ENCODE results near the gene TAP2. TPM values are rescaled to one million over a fixed set of nuclear protein-coding genes. Genes with fewer than 3 reads are reported as not detected.

TAP2 gene
- total and polyA plus RNA-seq, 2 of the 13 experiments (the other 11 are each of a cell fraction or from before 2014, with no cell fraction given) = 10.3 to 17.6 TPM

Other genes with a start within 250 kb of the TAP2 start
- 0.09 TPM in 1 of 2 replicates, not detected in the other for gene HLA-DRB1, start 248.9 kb downstream of the TAP2 start, total RNA-seq (2016; rRNA removed; fragmentation: Illumina TruSeq; extraction: Trizol)
- not detected in 2 replicates for gene HLA-DRB1, start 248.9 kb downstream of the TAP2 start, polyA plus RNA-seq (2011; rRNA removed)
- not detected in 2 replicates for gene HLA-DQA1, start 201.3 kb downstream of the TAP2 start, total RNA-seq (2016; rRNA removed; fragmentation: Illumina TruSeq; extraction: Trizol)
- not detected in 2 replicates for gene HLA-DQA1, start 201.3 kb downstream of the TAP2 start, polyA plus RNA-seq (2011; rRNA removed)
- gene HLA-DQB1, start 172.1 kb downstream of the TAP2 start, total RNA-seq (2016; rRNA removed; fragmentation: Illumina TruSeq; extraction: Trizol) = not detected in 2 replicates
- gene HLA-DQB1, start 172.1 kb downstream of the TAP2 start, polyA plus RNA-seq (2011; rRNA removed) = not detected in 2 replicates
- not detected in 2 replicates for gene HLA-DQA2, start 97.3 kb downstream of the TAP2 start, total RNA-seq (2016; rRNA removed; fragmentation: Illumina TruSeq; extraction: Trizol)
- not detected in 2 replicates for gene HLA-DQA2, start 97.3 kb downstream of the TAP2 start, polyA plus RNA-seq (2011; rRNA removed)
- gene HLA-DQB2, start 75.2 kb downstream of the TAP2 start, total RNA-seq (2016; rRNA removed; fragmentation: Illumina TruSeq; extraction: Trizol) = not detected in 2 replicates
- not detected in 2 replicates for gene HLA-DQB2, start 75.2 kb downstream of the TAP2 start, polyA plus RNA-seq (2011; rRNA removed)
- not detected in 2 replicates for gene HLA-DOB, start 21.7 kb downstream of the TAP2 start, total RNA-seq (2016; rRNA removed; fragmentation: Illumina TruSeq; extraction: Trizol)
- gene HLA-DOB, start 21.7 kb downstream of the TAP2 start, polyA plus RNA-seq (2011; rRNA removed) = 0.09 TPM in 1 of 2 replicates, not detected in the other
- gene PSMB8, start 5.3 kb upstream of the TAP2 start, total RNA-seq (2016; rRNA removed; fragmentation: Illumina TruSeq; extraction: Trizol) = 64.7 and 74.9 TPM in 2 replicates
- gene PSMB8, start 5.3 kb upstream of the TAP2 start, polyA plus RNA-seq (2011; rRNA removed) = 30.7 and 41.2 TPM in 2 replicates
- gene TAP1, start 15.0 kb upstream of the TAP2 start, total RNA-seq (2016; rRNA removed; fragmentation: Illumina TruSeq; extraction: Trizol) = 23.0 and 52.2 TPM in 2 replicates
- gene TAP1, start 15.0 kb upstream of the TAP2 start, polyA plus RNA-seq (2011; rRNA removed) = 31.2 and 34.5 TPM in 2 replicates
- 16.0 and 21.4 TPM in 2 replicates for gene PSMB9, start 15.5 kb upstream of the TAP2 start, total RNA-seq (2016; rRNA removed; fragmentation: Illumina TruSeq; extraction: Trizol)
- 15.6 and 17.3 TPM in 2 replicates for gene PSMB9, start 15.5 kb upstream of the TAP2 start, polyA plus RNA-seq (2011; rRNA removed)
- not detected in 2 replicates for gene HLA-DMB, start 102.3 kb upstream of the TAP2 start, total RNA-seq (2016; rRNA removed; fragmentation: Illumina TruSeq; extraction: Trizol)
- gene HLA-DMB, start 102.3 kb upstream of the TAP2 start, polyA plus RNA-seq (2011; rRNA removed) = not detected in 2 replicates
- gene HLA-DMA, start 114.4 kb upstream of the TAP2 start, total RNA-seq (2016; rRNA removed; fragmentation: Illumina TruSeq; extraction: Trizol) = 0.71 and 1.3 TPM in 2 replicates
- gene HLA-DMA, start 114.4 kb upstream of the TAP2 start, polyA plus RNA-seq (2011; rRNA removed) = 0.70 and 1.7 TPM in 2 replicates
- 71.5 and 143 TPM in 2 replicates for gene BRD2, start 129.9 kb upstream of the TAP2 start, total RNA-seq (2016; rRNA removed; fragmentation: Illumina TruSeq; extraction: Trizol)
- gene BRD2, start 129.9 kb upstream of the TAP2 start, polyA plus RNA-seq (2011; rRNA removed) = 194 and 202 TPM in 2 replicates
- gene HLA-DOA, start 170.9 kb upstream of the TAP2 start, total RNA-seq (2016; rRNA removed; fragmentation: Illumina TruSeq; extraction: Trizol) = 0.07 and 0.09 TPM in 2 replicates
- 0.03 TPM in 1 of 2 replicates, not detected in the other for gene HLA-DOA, start 170.9 kb upstream of the TAP2 start, polyA plus RNA-seq (2011; rRNA removed)
- not detected in 2 replicates for gene HLA-DPA1, start 234.9 kb upstream of the TAP2 start, total RNA-seq (2016; rRNA removed; fragmentation: Illumina TruSeq; extraction: Trizol)
- not detected in 2 replicates for gene HLA-DPA1, start 234.9 kb upstream of the TAP2 start, polyA plus RNA-seq (2011; rRNA removed)
- not detected in 2 replicates for gene HLA-DPB1, start 237.3 kb upstream of the TAP2 start, total RNA-seq (2016; rRNA removed; fragmentation: Illumina TruSeq; extraction: Trizol)
- gene HLA-DPB1, start 237.3 kb upstream of the TAP2 start, polyA plus RNA-seq (2011; rRNA removed) = not detected in 2 replicates